ENCODE results near the gene CAT. TPM values are rescaled to one million over a fixed set of nuclear protein-coding genes. Genes with fewer than 3 reads are reported as not detected.

CAT gene
- total and polyA plus RNA-seq, 9 donors: 38.5 to 125 (median 53.9) TPM

DNA sequence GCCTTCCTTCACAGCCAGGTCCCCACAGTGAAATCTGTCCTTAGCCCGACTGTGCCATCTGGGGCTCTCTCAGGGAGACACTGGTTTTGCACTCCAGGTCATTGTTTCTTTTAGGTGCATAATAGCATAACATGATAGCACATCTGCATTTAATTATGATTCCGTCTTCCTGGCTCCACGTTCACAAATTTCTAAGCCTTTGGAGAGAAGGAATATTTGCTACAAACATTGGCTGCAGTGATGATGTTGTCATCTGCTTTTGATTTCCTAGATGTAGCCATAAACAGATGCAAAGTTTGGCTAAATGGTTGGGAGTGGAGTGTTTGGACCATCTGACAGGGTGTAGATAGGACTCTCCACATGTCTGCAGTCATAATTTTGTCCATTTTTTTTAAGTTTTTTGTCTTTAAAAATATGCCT lies 12.0 kb upstream of the CAT start:
- H3K4me1 ChIP-seq (ENCODE audit: insufficient read depth): peaks cover 1% of the 10 kb centered on the region
- no peak for TF ChIP-seq EP300 (IDR thresholded peaks at IDR 0.05)
- H3K27ac ChIP-seq: no peak overlapping the region
- H3K36me3 ChIP-seq: no peaks in the 10 kb centered on the region
- H3K27me3 ChIP-seq: no peaks in the 10 kb centered on the region
- 13 to 18% (median 13%) methylated on average over 3 of the region's 3 CpGs for WGBS, 3 donors
- intact Hi-C loops (cut with DNase I): no loop called here
- H3K4me3 ChIP-seq: no peak overlapping the region
- H3K9me3 ChIP-seq: no peaks in the 10 kb centered on the region
- no peak for DNase-seq

DNA sequence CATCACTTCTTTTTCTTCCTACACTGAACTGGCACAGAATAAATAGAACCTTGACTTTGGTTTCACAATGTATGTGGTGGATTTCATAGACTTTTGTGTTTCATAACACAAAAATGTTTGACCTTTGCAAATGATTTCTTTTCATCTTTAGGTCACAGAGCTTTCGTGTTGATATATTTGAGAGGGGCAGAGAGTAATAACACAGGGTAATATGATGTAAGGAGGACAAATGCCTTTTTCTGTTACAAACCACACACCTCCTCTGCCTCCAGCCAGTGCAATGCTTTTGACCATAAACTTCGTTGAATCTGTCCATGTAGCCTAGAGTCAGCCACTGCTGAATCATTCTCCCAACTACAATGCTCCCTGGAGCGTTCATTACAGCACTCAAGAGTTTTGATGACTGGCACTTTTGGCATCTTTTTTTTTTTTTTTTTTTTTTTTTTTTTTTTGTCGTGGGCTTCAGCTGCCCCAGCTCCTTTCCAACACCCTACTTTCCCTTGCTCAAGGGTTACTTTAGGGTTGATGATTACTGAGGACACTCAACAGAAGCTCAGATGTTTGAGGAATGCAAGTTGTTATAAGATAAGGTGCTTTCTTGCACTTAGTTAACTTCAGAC lies 11.4 kb upstream of the CAT start:
- no peaks in the 10 kb centered on the region for H3K9me3 ChIP-seq
- no peaks in the 10 kb centered on the region for H3K27me3 ChIP-seq
- peaks cover 1% of the 10 kb centered on the region for H3K4me1 ChIP-seq (ENCODE audit: insufficient read depth)
- TF ChIP-seq, protein P1, sequence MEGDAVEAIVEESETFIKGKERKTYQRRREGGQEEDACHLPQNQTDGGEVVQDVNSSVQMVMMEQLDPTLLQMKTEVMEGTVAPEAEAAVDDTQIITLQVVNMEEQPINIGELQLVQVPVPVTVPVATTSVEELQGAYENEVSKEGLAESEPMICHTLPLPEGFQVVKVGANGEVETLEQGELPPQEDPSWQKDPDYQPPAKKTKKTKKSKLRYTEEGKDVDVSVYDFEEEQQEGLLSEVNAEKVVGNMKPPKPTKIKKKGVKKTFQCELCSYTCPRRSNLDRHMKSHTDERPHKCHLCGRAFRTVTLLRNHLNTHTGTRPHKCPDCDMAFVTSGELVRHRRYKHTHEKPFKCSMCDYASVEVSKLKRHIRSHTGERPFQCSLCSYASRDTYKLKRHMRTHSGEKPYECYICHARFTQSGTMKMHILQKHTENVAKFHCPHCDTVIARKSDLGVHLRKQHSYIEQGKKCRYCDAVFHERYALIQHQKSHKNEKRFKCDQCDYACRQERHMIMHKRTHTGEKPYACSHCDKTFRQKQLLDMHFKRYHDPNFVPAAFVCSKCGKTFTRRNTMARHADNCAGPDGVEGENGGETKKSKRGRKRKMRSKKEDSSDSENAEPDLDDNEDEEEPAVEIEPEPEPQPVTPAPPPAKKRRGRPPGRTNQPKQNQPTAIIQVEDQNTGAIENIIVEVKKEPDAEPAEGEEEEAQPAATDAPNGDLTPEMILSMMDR (IDR thresholded peaks at IDR 0.05): no peak
- TF ChIP-seq POLR2A (IDR thresholded peaks at IDR 0.05): no peak
- no peak overlapping the region for H3K27ac ChIP-seq
- DNase-seq: no peak
- intact Hi-C loops (cut with DNase I): no loop called here
- H3K4me3 ChIP-seq: no peak overlapping the region
- H3K36me3 ChIP-seq: no peaks in the 10 kb centered on the region
- 8 to 47% (median 44%) methylated on average over 4 of the region's 4 CpGs for WGBS, 3 donors

DNA sequence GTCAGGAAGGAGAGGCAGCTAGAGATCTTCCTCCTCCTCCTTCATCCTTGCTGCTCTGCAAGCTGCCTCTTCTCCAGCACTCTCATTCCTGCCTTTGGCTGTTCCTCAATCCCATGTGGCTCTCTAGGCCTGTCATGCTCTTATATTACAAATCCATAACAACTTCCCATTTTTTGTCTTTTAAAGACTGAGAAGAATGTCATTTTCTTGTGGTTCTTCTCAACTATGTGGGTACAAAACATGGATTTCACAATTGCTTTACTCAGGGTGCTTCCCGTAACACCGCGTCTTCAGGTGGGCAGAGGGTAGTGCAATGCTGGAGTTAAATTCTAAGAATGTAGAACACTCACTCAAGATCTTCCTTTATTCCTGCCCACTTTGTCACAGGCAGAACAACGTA lies 6.8 kb upstream of the CAT start:
- no peaks in the 10 kb centered on the region for H3K36me3 ChIP-seq
- no peak overlapping the region for H3K4me3 ChIP-seq
- WGBS, 3 donors: 84 to 88% (median 88%) methylated on average over 4 of the region's 4 CpGs
- no peak for DNase-seq
- H3K4me1 ChIP-seq (ENCODE audit: insufficient read depth): no peaks in the 10 kb centered on the region
- intact Hi-C loops (cut with DNase I): no loop called here
- H3K27me3 ChIP-seq: no peaks in the 10 kb centered on the region
- no peaks in the 10 kb centered on the region for H3K9me3 ChIP-seq
- no peak for TF ChIP-seq POLR2A (IDR thresholded peaks at IDR 0.05)
- TF ChIP-seq EP300 (IDR thresholded peaks at IDR 0.05): no peak
- TF ChIP-seq, protein P1 (IDR thresholded peaks at IDR 0.05): no peak
- H3K27ac ChIP-seq: no peak overlapping the region

DNA sequence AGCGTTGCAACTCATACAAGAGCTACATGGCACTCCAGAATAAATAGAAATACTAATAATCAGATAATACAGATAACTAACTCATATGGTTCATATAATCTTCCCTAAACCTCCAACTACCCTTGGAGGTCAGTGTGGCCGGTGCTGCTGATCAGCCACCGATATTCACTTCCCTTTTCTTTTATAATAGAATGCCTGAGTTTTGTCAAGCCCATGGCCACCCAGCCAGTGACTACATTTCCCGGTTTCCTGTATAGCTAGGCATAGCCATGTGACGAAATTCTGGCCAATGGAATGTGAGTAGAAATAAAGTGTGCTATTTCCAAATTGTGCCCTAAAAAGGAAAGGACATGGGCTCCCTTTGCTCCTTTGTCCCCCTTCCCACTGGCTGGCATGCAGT lies 5.9 kb upstream of the CAT start:
- Histone ChIP-seq H3K4me3 (no peak overlapping the region), H3K27ac (no peak overlapping the region), H3K27me3 (no peaks in the 10 kb centered on the region), H3K36me3 (no peaks in the 10 kb centered on the region), H3K9me3 (no peaks in the 10 kb centered on the region), H3K4me1 (ENCODE audit: insufficient read depth) (no peaks in the 10 kb centered on the region)
- DNase-seq: no peak
- intact Hi-C loops (cut with DNase I): no loop called here
- WGBS, 3 donors: 73 to 84% (median 77%) methylated on average over 5 of the region's 5 CpGs
- TF ChIP-seq EP300 (IDR thresholded peaks at IDR 0.05): no peak
- TF ChIP-seq POLR2A (IDR thresholded peaks at IDR 0.05): no peak
- TF ChIP-seq, protein P1 (IDR thresholded peaks at IDR 0.05): no peak

DNA sequence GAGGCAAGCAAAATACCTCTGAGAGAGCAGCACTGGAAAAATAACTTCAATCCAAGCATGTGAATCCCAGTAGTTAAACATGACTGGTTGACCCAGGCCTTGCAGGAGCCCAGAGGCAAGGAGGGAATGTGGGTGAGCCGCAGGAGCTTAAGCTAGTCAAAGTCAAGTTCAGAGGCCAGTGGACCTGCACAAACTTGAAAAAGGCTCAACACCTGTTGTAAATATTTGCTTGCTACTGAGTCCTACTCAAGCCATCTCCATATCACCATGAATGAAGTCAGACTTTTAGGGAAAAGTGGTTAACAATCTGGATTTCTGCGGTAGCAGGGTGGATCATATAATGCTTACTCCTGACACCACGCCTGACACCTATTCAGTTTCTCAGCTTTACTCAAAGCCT lies 4.8 kb upstream of the CAT start:
- Histone ChIP-seq H3K9me3 (no peaks in the 10 kb centered on the region), H3K4me1 (ENCODE audit: insufficient read depth) (no peaks in the 10 kb centered on the region), H3K36me3 (no peaks in the 10 kb centered on the region), H3K27ac (no peak overlapping the region), H3K4me3 (no peak overlapping the region), H3K27me3 (no peaks in the 10 kb centered on the region)
- WGBS, 3 donors: 90 to 95% (median 90%) methylated on average over 3 of the region's 3 CpGs
- DNase-seq: no peak
- intact Hi-C loops (cut with DNase I): no loop called here
- no peak for TF ChIP-seq POLR2A (IDR thresholded peaks at IDR 0.05)
- TF ChIP-seq, protein P1 (IDR thresholded peaks at IDR 0.05): no peak
- no peak for TF ChIP-seq EP300 (IDR thresholded peaks at IDR 0.05)
